Peyer's patch (tissue), 4 donors: Measurements from ENCODE around the gene SP9.

ENCODE experiments used
- CTCF ChIP-seq, 6 experiments: fragments of 450-650 bp in 4 of 6; fragments of 200-600 bp in 2 of 6; sonication (generic) in 1 of 6; IDR thresholded peaks; one replicate each; pipeline ENCODE4 v1.5.1; 2017 to 2019; ENCODE audit warnings: antibody characterized with exemption in 6 of 6, mild to moderate bottlenecking in 3 of 6, moderate library complexity in 1 of 6
- POLR2A ChIP-seq, 2 donors: fragments of 450-650 bp; IDR thresholded peaks; one replicate each; pipeline ENCODE4 v1.5.1; 2017; ENCODE audit warnings: antibody characterized with exemption in 2 of 2, mild to moderate bottlenecking in 2 of 2, moderate library complexity in 2 of 2

GRCh38 chr2:174343623-174344455 is 9.1 kb downstream of the SP9 start:
- no peak for TF ChIP-seq CTCF (IDR thresholded peaks at IDR 0.05)
- no peak for TF ChIP-seq POLR2A (IDR thresholded peaks at IDR 0.05)
